ENCODE results near the gene PDK1. TPM values are rescaled to one million over a fixed set of nuclear protein-coding genes. Genes with fewer than 3 reads are reported as not detected.
A peak's percentile ranks its signal among the peaks of the same experiment; 100 is the strongest.

The PDK1 gene
- total RNA-seq, 1 donor from 2014 or later: 44.9 TPM

DNA sequence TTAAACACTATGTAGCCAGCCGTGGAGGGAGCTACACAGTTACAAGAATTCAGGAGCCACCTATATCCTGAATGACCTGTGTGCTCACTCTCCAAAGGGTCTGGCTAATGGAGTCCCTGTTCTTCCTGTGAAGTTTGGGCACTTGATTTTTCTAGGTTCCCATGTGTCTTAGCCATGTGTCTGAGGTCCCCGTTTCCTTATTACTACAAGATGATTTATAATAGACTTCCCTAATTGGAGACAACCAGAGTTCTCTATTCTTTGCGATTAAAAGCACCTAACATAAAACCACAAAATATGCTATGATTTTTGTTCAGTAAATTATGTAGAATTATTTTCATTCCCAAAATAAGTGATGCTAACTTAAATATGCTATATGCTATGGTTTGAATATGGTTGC, 83.4 kb downstream of the PDK1 start:
- Mint-ChIP-seq H3K4me3 (ENCODE audit: low read depth) (no peak overlapping the region), H3K9me3 (no peaks in the 10 kb centered on the region), H3K36me3 (ENCODE audit: low read depth) (no peaks in the 10 kb centered on the region), H3K27me3 (ENCODE audit: low read depth) (no peaks in the 10 kb centered on the region), H3K4me1 (ENCODE audit: low read depth) (peaks cover 23% of the 10 kb centered on the region), H3K27ac (no peak overlapping the region)
- DNase-seq (ENCODE audit: low spot score): no peak
- intact Hi-C loops (cut with micrococcal nuclease): no loop called here

DNA sequence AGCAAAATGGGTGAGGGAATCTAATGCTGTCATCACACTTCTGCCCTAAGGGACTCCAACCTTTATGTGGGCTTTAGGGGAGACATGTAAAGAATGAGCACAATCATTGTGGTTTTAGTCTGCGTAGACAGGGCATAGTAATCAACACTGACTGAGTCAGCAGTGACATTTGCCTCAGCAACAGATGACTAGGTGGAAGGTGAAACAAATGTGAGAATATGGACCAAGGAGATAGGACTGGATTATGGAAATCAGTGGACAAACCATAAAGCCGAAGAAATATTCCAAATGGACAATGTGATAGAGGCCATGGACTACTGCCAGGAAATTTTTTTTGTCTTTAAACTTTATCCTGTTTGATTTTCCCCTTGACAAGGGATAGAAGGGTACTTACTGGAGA, 83.9 kb downstream of the PDK1 start:
- no peak overlapping the region for H3K4me3 Mint-ChIP-seq (ENCODE audit: low read depth)
- H3K4me1 Mint-ChIP-seq (ENCODE audit: low read depth): peaks cover 23% of the 10 kb centered on the region
- intact Hi-C loops (cut with micrococcal nuclease): no loop called here
- no peaks in the 10 kb centered on the region for H3K36me3 Mint-ChIP-seq (ENCODE audit: low read depth)
- H3K27ac Mint-ChIP-seq: peak overlapping the region; percentile 48
- H3K9me3 Mint-ChIP-seq: no peaks in the 10 kb centered on the region
- no peak for DNase-seq (ENCODE audit: low spot score)
- no peaks in the 10 kb centered on the region for H3K27me3 Mint-ChIP-seq (ENCODE audit: low read depth)

DNA sequence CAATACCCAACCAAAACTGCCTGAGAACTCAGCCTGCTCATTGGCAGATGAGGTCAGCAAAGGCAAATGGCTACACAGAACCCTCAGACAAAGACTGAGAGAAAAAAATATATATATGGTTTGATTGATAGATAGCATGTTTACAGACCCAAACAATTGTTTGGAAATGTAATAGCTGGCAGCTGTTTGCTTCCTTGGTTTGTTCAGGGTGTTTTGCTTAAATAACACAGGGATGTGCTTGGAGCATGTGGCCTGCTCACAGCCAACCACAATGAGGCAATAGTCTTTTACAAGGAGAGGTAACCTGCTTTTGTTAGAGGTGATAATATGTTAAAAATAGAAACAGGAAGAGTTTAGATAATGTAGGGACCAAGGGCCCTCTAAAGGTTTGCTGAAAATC, 84.5 kb downstream of the PDK1 start:
- DNase-seq (ENCODE audit: low spot score): no peak
- intact Hi-C loops (cut with micrococcal nuclease): no loop called here
- no peaks in the 10 kb centered on the region for H3K27me3 Mint-ChIP-seq (ENCODE audit: low read depth)
- H3K36me3 Mint-ChIP-seq (ENCODE audit: low read depth): no peaks in the 10 kb centered on the region
- no peak overlapping the region for H3K4me3 Mint-ChIP-seq (ENCODE audit: low read depth)
- H3K4me1 Mint-ChIP-seq (ENCODE audit: low read depth): peaks cover 23% of the 10 kb centered on the region
- no peaks in the 10 kb centered on the region for H3K9me3 Mint-ChIP-seq
- no peak overlapping the region for H3K27ac Mint-ChIP-seq

DNA sequence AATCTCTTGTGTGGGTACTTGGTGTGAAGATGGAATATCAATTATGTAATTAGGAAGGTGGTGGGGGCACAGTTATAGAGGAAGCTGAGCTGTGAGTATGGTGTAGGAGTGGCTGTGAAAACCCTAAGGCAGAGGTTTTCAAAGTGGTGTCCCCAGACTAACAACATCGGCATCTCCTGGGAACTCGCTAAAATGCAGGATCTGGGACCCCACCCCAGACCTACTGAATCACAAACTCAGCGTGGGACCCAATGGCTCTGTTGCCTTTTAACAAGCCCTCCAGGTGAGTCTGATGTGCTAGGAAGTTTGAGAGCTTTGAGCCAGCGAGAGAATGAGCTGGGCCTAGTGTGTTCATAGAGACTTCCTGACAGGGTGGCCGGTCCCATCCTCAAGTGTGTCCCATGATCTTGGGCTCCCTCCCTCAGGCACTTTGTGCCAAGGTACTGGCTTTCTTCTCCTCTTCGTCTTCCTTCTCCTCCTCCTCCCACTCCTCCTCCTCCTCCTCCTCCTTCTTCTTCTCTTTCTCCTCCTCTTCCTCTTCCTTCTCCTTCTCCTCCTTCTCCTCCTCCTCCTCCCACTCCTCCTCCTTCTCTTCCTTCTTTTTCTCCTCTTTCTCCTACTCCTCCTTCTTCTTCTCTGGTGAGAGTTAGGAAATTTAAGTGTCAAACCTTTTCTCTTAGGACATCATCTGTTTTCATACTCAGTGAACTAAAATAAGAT, 86.6 kb downstream of the PDK1 start:
- Mint-ChIP-seq H3K27ac (no peak overlapping the region), H3K4me1 (ENCODE audit: low read depth) (peaks cover 23% of the 10 kb centered on the region)

DNA sequence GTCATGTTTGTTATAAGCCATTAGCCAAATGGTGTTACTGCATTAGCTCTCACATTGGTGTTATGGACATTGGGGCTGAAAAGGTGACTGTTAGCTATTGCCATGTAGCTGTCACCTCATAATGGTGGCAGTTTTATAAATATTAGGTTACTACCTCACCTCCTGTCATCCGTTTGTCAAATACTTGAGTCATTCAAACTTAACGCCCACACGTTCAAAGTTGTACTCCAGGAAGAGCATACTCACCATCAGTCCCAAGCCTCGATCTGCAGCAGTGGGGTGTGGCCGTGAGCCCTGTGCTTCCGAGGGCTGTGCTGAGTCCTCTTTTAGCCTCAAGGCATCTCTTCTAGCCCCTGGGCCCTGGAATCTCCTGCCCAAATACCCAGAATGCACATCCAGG, 87.3 kb downstream of the PDK1 start:
- no peak overlapping the region for H3K27ac Mint-ChIP-seq
- intact Hi-C loops (cut with micrococcal nuclease): no loop called here
- no peaks in the 10 kb centered on the region for H3K36me3 Mint-ChIP-seq (ENCODE audit: low read depth)
- H3K27me3 Mint-ChIP-seq (ENCODE audit: low read depth): no peaks in the 10 kb centered on the region
- H3K4me1 Mint-ChIP-seq (ENCODE audit: low read depth): peaks cover 23% of the 10 kb centered on the region
- no peaks in the 10 kb centered on the region for H3K9me3 Mint-ChIP-seq
- DNase-seq (ENCODE audit: low spot score): no peak
- no peak overlapping the region for H3K4me3 Mint-ChIP-seq (ENCODE audit: low read depth)

More for the DNA sequence above, 86.6 kb downstream of the PDK1 start:
- Mint-ChIP-seq H3K9me3 (no peaks in the 10 kb centered on the region), H3K36me3 (ENCODE audit: low read depth) (no peaks in the 10 kb centered on the region), H3K4me3 (ENCODE audit: low read depth) (no peak overlapping the region), H3K27me3 (ENCODE audit: low read depth) (no peaks in the 10 kb centered on the region)
- DNase-seq (ENCODE audit: low spot score): no peak
- intact Hi-C loops (cut with micrococcal nuclease): no loop called here

DNA sequence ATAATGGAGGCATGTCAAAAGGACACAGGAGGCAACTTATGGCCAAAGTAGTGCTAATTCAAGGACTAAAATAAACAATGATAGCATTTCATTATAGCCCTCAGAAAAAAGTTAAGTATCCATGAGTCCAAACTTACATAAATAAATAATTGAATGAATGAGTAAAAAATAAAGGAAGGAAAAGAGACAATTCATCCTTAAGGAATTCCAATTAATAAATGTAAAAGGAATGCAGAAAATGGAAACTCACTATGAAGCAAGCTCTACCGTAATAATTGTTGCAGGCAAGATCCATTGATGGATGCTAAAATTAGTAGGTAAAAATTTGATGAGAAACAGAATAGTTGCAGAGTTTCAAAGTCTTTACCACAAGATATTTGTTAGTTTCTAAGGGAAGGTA, 91.5 kb downstream of the PDK1 start:
- peaks cover 10% of the 10 kb centered on the region for H3K27me3 Mint-ChIP-seq (ENCODE audit: low read depth)
- intact Hi-C loops (cut with micrococcal nuclease): no loop called here
- H3K36me3 Mint-ChIP-seq (ENCODE audit: low read depth): no peaks in the 10 kb centered on the region
- DNase-seq (ENCODE audit: low spot score): no peak
- H3K9me3 Mint-ChIP-seq: peaks cover 15% of the 10 kb centered on the region
- no peak overlapping the region for H3K4me3 Mint-ChIP-seq (ENCODE audit: low read depth)
- H3K4me1 Mint-ChIP-seq (ENCODE audit: low read depth): peaks cover 7% of the 10 kb centered on the region
- no peak overlapping the region for H3K27ac Mint-ChIP-seq

DNA sequence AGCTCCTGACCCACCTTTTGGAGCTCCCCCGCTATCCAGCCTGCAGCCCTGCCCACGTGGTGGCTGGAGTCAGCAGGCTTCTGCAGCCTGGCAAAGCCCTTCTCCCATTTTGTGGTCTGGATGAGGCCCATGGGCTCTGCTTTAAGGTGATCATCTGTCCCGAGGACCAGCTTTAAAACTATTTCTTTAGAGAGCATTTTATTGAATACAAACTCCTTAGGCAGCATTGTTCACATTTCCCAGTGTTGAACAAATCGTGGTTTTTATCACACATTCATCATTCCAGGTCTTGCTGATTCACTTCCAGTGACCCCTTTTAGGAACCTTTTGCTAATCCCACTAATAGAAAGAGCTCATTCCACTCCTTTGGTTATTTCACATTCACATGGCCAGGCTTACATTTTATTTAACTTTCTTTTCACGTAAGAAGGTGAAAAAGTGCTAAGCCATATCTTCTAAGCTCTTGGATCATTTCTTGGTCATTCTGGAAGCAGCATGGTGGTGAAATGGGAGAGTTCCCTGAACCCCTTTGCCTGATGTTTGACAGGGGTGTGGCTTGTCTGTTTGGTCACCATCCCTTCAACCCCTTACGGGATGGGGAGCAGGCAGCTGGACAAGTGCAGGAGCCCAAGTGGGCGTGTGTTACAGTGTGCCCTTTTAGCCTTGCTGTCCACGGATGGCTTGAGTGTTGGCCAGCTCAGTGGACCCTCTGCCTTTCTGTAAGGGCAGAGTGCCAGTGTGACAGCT, 99.4 kb downstream of the PDK1 start:
- no peak for DNase-seq (ENCODE audit: low spot score)
- Mint-ChIP-seq H3K4me1 (ENCODE audit: low read depth) (peaks cover 6% of the 10 kb centered on the region), H3K36me3 (ENCODE audit: low read depth) (no peaks in the 10 kb centered on the region), H3K9me3 (peaks cover 36% of the 10 kb centered on the region), H3K27me3 (ENCODE audit: low read depth) (peaks cover 5% of the 10 kb centered on the region), H3K4me3 (ENCODE audit: low read depth) (no peak overlapping the region), H3K27ac (no peak overlapping the region)
- intact Hi-C loops (cut with micrococcal nuclease): no loop called here

DNA sequence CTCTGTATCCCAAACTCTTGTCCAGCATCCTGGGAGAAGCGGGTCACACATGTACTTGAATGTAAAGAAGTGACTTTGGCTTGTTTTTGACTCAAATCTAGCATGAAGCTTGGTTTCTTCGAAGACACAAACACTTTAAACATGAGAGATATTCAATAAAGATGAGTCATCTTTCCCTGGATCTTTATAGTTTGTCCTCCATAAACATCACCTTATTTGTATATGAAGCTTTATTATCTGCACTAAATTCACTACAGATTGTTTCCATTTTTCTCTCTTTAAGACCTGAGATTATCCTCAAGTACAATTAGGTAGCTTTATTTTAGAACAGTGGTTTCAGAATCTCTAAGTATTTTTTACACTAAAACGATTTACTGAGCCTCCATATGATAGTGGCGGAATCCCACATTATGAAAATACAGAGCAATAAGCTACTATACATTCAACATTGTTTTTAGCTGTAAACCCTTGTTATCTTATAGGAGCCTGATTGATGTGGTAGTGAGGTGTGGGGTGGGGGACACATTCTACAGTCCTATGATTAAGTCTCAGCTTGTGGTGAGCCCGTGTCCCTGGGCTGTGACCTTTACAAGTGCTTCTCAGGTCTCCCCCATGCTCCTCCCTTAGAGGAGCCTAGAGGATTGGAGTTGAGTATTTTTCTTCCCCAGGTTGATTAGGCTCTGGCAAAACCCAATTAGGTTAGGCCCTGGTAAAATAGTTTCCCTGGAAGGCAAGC, 100.1 kb downstream of the PDK1 start:
- intact Hi-C loops (cut with micrococcal nuclease): no loop called here
- DNase-seq (ENCODE audit: low spot score): no peak
- no peaks in the 10 kb centered on the region for H3K27me3 Mint-ChIP-seq (ENCODE audit: low read depth)
- H3K4me1 Mint-ChIP-seq (ENCODE audit: low read depth): peaks cover 6% of the 10 kb centered on the region
- no peak overlapping the region for H3K27ac Mint-ChIP-seq
- H3K9me3 Mint-ChIP-seq: peaks cover 32% of the 10 kb centered on the region
- H3K4me3 Mint-ChIP-seq (ENCODE audit: low read depth): no peak overlapping the region
- no peaks in the 10 kb centered on the region for H3K36me3 Mint-ChIP-seq (ENCODE audit: low read depth)

Other genes starting within 250 kb of the PDK1 start
- gene ITGA6, start 128.5 kb upstream of the PDK1 start, total RNA-seq: 0.11 and 0.25 TPM in 2 replicates
- 0.91 and 0.92 TPM in 2 replicates for gene RAPGEF4, start 179.8 kb downstream of the PDK1 start, total RNA-seq